GM10248 (cell line): ENCODE measurements around the gene TTC16.

ENCODE experiments used
- CTCF ChIA-PET: fragments of 300-600 bp; sonication (Branson Sonifier 250); formaldehyde crosslinking; extraction: SDS; loops from one replicate; lab custom pipeline; 2021; ENCODE audit warnings: antibody characterized with exemption; lab: Yijun Ruan, JAX
- POLR2A ChIA-PET: fragments of 350-650 bp; sonication (Branson Sonifier 250); formaldehyde crosslinking; extraction: SDS; loops from one replicate; lab custom pipeline; 2020; ENCODE audit warnings: antibody characterized with exemption; lab: Yijun Ruan, JAX
- DNase-seq: peaks from one replicate; pipeline ENCODE4 v3.0.0; 2012; ENCODE audit errors: extremely low spot score
- CTCF ChIP-seq: IDR thresholded peaks from 2 replicates; pipeline ENCODE4 v1.5.1; 2012; ENCODE audit warnings: mild to moderate bottlenecking, low read depth; ENCODE audit errors: extremely low read depth, missing control alignments, control extremely low read depth

Gene TTC16

DNA sequence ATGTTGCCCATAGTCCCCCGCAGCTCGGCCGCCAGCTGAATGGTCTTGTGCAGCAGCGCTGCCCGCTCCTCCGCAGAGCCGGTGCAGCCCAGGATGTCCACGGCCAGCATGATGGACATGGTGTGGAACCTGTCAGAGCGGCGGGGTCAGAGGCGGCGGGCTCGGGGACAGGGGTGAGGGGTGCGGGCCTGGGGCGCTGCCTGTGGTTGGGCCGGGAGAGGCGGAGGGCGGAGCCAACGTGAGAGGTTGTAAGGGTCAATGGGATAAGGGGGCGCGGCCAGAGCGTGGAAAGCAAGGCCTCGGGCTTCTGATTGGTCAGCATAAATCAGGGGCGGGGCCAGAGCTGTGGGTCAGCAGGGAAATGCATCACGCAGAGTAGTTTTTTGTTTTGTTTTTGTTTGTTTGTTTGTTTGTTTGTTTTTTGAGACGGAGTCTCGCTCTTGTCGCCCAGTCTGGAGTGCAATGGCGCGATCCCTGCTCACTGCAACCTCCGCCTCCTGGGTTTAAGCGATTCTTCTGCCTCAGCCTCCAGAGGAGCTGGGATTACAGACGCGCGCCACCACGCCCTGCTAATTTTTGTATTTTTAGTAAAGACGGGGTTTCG, 26.1 kb downstream of the TTC16 start:
- CTCF ChIA-PET = interaction anchor here (0.9 to 4.7 kb wide), 5 partner anchors 11 to 179 kb away, joined by 3 to 17 read pairs (median 4); no protein-coding TSS in a partner anchor
- no peak for TF ChIP-seq CTCF
- POLR2A ChIA-PET = interaction anchor here (0.5 kb wide), 1 partner anchor 72 kb away, joined by 5 read pairs; no protein-coding TSS in a partner anchor
- DNase-seq = no peak

DNA sequence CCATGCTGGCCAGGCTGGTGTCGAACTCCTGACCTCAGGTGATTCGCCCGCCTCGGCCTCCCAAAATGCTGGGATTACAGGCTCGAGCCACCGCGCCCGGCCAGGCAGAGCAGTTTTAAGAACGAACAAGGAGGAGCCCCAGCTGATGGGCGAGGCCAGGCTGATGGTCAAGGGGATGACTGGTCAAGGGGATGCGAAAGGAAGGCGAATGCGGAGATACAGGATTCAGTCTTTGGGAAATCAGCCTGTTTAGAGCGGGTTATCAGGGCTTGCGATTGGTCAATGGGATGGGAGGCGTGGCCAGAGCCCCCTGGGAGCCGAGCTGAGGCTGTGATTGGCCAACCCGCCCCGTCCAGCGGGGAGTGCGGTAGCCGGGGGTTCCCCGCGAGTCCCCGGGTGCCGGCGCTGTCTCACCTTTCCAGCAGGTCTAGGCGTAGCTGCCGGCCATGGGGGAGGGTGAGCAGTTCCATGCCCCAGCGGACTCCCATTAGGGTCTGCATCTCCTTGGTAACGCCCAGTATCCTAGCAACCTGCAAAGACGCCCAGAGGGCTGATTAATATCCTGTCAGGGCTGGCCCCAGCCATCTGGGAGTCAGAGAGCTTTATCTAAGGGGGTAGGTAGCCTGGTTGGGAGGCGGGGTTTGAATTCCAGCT, 26.7 kb downstream of the TTC16 start:
- POLR2A ChIA-PET = interaction anchor here (0.5 kb wide), 1 partner anchor 72 kb away, joined by 5 read pairs; no protein-coding TSS in a partner anchor
- CTCF ChIA-PET = interaction anchor here (0.9 to 4.7 kb wide), 5 partner anchors 8 to 179 kb away, joined by 3 to 18 read pairs (median 13); partner anchors contain the start of gene TOR2A
- no peak for DNase-seq
- TF ChIP-seq CTCF = no peak

DNA sequence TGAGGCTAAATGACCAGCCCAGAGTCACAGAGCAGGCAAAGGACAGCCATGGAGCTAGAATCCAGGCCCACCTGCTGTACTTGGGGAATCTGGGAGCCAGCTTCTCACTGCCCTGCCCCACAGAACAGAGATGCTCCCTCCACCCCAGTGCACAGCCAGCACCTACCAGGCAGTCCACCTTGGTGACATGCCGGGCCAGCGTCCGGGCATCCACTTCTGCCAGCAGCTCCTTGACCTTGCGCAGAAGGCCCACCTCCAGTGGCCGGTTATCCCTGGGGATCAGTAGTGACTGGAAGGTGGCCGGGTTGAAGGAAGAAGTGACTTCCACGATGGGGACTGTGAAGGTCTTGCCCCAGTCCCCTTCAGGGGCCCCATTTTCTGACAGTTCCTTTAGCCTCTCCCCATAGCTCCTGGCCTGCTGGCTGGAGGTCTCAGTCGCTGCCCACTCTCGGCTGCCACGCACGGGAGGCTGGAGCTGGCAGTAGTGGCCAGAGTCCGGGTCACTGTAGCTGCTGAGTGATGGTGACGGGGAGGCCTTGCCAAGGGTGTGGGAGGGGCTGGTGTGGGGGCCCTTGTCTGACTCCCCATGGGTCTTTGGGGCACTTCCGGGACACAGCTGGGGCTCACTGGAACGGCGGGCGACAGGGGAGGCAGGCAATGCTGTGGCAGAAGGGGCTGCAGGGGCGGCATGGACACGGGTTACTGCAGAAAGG, 28.7 kb downstream of the TTC16 start:
- no peak for DNase-seq
- CTCF ChIA-PET = interaction anchor here (0.9 to 4.7 kb wide), 8 partner anchors 9 to 154 kb away, joined by 3 to 26 read pairs (median 11); partner anchors contain the start of genes PTRH1, TOR2A and TTC16
- no peak for TF ChIP-seq CTCF
- POLR2A ChIA-PET = no interaction called here

- ChIA-PET CTCF (interaction anchor here (3.1 kb wide), 1 partner anchor 12 kb away, joined by 26 read pairs; the partner anchor contains the start of gene TOR2A), POLR2A (no interaction called here)
- no peak for TF ChIP-seq CTCF
- no peak for DNase-seq
Measured at GRCh38 chr9:127746959-127747569, 31.2 kb downstream of the TTC16 start.

GRCh38 chr9:127749090-127749787, 33.4 kb downstream of the TTC16 start:
- CTCF ChIA-PET = interaction anchor here (0.9 to 4.2 kb wide), 3 partner anchors 8 to 15 kb away, joined by 3 to 17 read pairs (median 3); partner anchors contain the start of gene TOR2A
- POLR2A ChIA-PET = no interaction called here
- TF ChIP-seq CTCF = no peak
- DNase-seq = no peak
